HG03520 (cell line): ENCODE data around the gene PREB.
"Not testable (repeated sequence)": the region's sequence is repeated elsewhere in the genome, so short reads cannot be mapped to it uniquely, and the experiment has no call there.

Experiments used
- ATAC-seq: cut with Tn5 transposase; IDR thresholded peaks from one replicate; pipeline ENCODE4 v1.9.1; 2021; ENCODE audit warnings: mild to moderate bottlenecking, moderate library complexity; ENCODE audit not compliant: unreplicated experiment

Gene PREB

GRCh38 chr2:27127883-27128667, 6.4 kb downstream of the PREB start:
- ATAC-seq: no peak

GRCh38 chr2:27126252-27126710, 8.2 kb downstream of the PREB start:
- ATAC-seq: no peak

DNA sequence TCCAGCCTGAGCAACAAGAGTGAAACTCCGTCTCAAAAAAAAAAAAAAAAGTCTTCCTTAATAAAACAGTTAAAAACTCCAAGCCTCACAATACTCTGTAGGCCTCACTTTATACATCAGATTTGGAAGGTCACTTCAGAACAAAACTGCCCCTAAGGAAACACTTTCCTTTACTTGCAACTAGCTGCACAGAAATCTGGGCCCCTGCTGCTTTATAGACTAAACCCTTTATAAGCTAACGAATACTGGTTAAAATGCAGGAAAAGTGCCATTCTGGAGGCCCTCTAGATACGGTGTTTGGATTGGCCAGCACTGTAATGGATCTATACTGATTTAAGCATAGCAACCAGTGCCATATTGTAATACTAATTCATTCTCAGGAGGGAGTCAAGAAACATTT, 9.3 kb downstream of the PREB start:
- no peak for ATAC-seq

DNA sequence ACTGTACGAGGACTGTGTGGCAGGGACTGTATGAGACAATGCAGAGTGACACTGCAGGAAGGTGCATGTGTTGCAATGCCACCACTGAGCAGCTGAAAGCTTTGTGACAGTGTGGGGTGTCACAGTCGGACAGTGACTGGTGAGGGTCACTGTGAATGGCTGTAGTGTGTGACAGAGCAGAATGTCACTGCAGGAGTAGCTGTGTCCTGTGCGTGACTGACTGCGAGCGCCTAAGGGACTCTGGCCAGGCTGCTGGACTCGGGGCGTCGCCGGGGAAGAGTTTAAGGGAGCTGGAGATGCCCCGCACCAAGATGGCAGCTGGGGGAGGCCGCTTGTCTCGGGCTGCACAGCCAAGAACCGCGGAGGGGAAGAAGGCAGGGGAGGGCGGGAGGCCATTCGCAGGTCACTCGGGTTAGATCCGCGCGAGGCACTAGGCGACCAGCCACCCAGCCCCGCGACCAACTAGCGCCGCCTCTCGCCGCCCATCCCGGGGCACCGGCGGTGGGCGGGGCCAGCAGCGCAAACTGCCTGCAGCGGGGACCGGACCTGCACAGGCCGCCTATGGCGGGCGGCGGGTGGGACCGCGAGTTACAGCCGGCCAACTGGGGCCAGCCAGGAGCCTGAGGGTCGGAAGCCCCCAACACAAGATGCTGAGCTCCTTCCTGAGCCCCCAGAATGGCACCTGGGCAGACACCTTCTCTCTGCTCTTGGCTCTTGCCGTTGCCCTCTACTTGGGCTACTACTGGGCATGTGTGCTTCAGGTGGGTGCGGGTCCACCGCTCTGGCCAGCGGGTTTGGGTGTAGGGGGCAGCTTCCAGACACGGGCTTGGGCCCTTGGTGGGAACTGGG, 10.9 kb downstream of the PREB start, which contains the start of gene ABHD1:
TSS of gene ABHD1 (plus strand) at position 514 of the 849 bp plus-strand sequence. CDS start at position 648, 134 bp downstream.
- ATAC-seq: no peak

GRCh38 chr2:27122791-27123190, 11.6 kb downstream of the PREB start:
- ATAC-seq: no peak

GRCh38 chr2:27121906-27122305, 12.5 kb downstream of the PREB start:
- ATAC-seq: no peak

- ATAC-seq: not testable (repeated sequence)
Measured at GRCh38 chr2:27119330-27119670, 15.1 kb downstream of the PREB start.

GRCh38 chr2:27118525-27119329, 15.7 kb downstream of the PREB start, which contains the start of gene CGREF1:
Gene CGREF1 (minus strand): TSS chr2:27119128. CDS start chr2:27104366, 14,762 bp downstream.
- ATAC-seq: no peak

- ATAC-seq: no peak
Measured at GRCh38 chr2:27117995-27118524, 16.4 kb downstream of the PREB start.

DNA sequence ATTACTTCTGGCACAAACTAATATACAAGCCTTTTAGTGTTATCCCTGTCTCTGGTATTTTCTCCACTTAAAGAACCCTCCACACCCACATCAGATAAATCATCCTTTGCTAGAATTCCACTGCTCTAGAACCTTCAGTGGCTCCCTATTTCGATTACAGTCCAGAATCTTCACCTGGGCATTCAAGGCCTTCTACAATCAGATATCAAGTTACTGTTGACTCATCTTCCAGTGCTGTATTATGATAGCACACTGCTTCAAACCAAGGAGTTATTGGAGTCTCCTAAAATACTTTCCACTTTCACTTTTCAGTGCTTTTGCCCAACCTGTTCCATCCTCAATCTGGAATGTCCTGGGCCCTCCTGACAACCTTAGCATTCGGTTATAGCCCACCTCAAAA, 18.9 kb downstream of the PREB start:
- ATAC-seq: no peak

DNA sequence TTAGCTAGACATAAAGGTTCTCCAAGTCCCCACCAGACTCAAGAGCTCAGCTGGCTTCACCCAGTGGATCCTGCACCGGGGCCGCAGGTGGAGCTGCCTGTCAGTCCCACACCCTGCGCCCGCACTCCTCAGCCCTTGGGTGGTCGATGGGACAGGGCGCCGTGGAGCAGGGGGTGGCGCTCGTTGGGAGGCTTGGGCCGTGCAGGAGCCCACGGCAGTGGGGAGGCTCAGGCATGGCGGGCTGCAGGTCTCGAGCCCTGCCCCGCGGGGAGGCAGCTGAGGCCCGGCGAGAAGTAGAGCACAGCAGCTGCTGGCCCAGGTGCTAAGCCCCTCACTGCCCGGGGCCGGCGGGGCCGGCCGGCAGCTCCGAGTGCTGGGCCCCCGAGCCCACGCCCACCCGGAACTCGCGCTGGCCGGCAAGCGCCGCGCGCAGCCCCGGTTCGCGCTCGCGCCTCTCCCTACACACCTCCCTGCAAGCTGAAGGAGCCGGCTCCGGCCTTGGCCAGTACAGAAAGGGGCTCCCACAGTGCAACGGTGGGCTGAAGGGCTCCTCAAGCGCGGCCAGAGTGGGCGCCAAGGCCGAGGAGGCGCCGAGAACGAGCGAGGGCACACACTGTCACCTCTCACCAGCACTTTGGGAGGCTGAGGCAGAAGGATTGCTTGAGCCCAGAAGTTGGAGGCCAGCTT, 22.9 kb downstream of the PREB start:
- not testable (repeated sequence) for ATAC-seq

DNA sequence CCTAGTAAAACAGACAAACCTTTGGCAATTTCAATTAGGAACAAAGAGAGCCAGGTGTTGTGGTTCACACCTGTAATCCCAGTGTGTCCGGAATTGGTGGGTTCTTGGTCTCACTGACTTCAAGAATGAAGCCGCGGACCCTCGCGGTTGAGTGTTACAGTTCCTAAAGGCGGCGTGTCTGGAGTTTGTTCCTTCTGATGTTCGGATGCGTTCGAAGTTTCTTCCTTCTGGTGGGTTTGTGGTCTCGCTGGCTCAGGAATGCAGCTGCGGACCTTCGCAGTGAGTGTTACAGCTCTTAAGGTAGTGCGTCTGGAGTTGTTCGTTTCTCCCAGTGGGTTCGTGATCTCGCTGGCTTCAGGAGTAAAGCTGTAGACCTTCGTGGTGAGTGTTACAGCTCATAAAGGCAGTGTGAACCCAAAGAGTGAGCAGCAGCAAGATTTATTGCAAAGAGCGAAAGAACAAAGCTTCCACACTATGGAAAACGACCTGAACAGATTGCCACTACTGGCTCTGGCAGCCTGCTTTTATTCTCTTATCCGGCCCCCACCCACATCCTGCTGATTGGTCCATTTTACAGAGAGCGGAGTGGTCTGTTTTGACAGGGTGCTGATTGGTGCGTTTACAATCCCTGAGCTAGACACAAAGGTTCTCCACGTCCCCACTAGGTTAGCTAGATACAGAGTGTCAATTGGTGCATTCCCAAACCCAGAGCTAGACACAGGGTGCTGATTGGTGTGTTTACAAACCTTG, 23.7 kb downstream of the PREB start:
- ATAC-seq: not testable (repeated sequence)

DNA sequence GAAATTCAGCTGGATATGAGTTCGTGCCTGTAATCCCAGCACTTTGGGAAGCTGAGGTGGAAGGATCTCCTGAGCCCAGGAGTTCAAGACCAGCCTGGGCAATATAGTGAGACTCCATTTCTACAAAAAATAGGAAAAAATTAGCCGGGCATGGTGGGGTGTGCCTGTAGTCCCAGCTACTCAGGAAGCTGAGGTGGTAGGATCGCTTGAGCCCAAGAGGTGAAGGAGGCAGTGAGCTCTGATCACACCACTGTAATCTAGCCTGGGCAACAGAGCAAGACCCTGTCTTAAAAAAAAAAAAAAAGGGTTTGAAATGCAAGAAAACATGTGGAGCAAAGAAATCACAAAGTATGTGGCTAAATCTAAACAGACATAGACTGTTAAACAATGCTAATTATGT, 25.4 kb downstream of the PREB start:
- no peak for ATAC-seq

DNA sequence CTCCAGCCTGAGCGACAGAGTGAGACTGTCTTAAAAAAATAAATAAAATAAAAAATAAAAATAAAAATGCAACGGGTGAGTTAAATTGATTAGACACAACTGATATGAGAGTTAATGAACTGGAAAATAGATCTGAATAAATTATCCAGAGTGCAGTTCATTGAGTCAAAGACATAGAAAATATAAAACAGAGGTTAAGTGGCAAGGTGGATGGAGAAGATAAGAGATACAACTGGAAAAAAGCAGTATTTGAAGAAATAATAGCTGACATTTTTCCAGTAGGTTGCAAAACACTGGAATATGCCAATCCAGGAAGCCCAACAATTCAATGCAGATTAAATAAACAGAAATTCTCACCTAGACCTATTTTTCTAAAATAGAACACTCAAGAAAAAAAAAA, 26.2 kb downstream of the PREB start:
- ATAC-seq: no peak

- ATAC-seq: no peak
Measured at GRCh38 chr2:27105981-27106380, 28.5 kb downstream of the PREB start.

DNA sequence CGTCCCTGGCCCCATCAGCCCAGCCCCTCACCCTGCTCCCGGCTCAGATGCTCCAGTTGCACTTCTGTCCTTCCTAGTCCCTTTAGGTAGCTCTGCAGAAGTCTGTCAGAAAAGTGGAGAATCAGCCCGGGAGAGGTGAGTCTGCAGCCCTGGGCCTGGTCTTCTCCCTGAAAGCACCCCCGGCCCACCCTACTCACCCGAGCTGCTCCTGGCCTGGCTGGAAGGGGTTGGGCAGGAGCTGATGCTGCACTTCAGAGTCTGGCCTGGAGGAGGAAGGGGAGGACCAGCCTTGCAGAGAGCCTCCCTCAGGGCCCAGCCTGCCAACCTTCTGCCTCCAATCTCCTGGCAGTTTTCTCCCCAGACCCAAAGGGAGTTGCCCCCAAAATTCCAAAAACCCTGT, 32.1 kb downstream of the PREB start:
- ATAC-seq: no peak

GRCh38 chr2:27100036-27100435, 34.4 kb downstream of the PREB start:
- ATAC-seq: no peak

GRCh38 chr2:27099334-27099955, 35.0 kb downstream of the PREB start:
- no peak for ATAC-seq

- ATAC-seq: no peak
Measured at GRCh38 chr2:27097341-27097740, 37.1 kb downstream of the PREB start.
